Measurements from ENCODE around the gene CHI3L1.

The CHI3L1 gene

GRCh38 chr1:203167026-203167912 lies 19.2 kb downstream of the CHI3L1 start:
- no peak for DNase-seq

DNA sequence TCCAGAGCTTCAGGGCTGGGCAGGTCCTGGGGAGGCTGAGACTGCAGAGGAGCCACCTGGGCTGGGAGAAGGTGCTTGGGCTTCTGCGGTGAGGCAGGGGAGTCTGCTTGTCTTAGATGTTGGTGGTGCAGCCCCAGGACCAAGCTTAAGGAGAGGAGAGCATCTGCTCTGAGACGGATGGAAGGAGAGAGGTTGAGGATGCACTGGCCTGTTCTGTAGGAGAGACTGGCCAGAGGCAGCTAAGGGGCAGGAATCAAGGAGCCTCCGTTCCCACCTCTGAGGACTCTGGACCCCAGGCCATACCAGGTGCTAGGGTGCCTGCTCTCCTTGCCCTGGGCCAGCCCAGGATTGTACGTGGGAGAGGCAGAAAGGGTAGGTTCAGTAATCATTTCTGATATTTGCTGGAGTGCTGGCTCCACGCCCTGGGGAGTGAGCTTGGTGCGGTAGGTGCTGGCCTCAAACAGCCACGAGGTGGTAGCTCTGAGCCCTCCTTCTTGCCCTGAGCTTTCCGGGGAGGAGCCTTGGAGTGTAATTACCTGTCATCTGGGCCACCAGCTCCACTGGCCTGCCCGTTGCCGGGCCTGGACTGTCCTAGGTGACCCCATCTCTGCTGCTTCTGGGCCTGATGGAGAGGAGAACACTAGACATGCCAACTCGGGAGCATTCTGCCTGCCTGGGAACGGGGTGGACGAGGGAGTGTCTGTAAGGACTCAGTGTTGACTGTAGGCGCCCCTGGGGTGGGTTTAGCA lies 20.1 kb downstream of the CHI3L1 start:
- DNase-seq, result no peak

DNA sequence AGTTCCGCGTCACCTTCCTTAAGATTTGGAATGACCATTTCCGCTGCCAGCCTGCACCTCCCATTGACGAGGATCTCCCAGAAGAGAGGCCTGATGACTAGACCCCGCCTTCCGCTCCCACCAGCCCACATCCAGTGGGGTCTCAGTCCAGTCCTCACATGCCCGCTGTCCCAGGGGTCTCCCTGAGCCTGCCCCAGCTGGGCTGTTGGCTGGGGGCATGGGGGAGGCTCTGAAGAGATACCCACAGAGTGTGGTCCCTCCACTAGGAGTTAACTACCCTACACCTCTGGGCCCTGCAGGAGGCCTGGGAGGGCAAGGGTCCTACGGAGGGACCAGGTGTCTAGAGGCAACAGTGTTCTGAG lies 20.7 kb downstream of the CHI3L1 start:
- DNase-seq, result no peak

DNA sequence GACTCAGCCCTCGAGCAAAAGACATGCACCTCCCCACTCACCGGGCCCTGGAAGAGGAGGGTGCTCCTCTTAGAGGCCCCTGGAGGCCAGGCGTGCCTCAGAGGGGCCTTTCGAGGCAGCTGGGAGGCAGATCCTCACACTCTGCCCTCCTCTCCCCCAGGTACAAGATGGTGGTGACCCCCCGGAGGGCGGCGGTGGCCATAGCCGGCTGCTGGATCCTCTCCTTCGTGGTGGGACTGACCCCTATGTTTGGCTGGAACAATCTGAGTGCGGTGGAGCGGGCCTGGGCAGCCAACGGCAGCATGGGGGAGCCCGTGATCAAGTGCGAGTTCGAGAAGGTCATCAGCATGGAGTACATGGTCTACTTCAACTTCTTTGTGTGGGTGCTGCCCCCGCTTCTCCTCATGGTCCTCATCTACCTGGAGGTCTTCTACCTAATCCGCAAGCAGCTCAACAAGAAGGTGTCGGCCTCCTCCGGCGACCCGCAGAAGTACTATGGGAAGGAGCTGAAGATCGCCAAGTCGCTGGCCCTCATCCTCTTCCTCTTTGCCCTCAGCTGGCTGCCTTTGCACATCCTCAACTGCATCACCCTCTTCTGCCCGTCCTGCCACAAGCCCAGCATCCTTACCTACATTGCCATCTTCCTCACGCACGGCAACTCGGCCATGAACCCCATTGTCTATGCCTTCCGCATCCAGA lies 21.3 kb downstream of the CHI3L1 start:
- DNase-seq, result no peak

DNA sequence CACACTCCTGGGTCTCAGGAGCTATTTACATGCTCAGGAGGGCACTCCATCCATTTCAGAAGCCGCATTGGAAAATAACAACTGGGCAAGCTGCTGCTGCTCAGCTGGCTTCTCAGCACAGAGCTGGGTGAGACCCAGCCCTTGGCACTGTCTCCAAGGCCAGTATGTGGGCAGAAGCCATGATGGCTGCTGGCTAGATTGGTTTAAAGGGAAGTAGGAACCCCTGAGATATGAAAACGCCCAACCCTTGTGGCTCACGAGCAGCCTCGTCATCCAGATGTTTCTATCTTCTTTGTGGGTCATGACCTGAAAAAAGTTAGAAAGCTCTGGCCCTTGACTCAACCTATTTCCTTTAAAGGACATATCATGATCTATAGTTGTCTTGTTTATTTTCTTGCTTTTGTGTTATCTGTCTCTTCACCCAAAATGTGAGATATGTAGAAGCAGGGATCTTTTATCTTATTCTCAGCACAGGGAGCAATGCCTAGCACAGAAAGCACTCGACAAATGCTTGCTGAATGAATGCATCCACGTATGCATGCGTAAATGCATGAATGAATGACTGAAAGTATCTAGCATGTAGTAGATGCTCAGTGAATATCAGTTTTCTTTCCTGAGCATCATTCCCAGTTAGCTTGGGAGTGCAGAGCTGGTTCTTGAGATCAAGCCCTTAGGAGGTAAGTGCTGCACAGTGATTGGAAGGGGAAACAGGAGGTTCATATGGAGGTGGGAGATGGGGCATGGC lies 22.4 kb downstream of the CHI3L1 start:
- DNase-seq, result no peak

- DNase-seq, result no peak
Measured at GRCh38 chr1:203162403-203162802, 24.1 kb downstream of the CHI3L1 start.

GRCh38 chr1:203161703-203162102 lies 24.8 kb downstream of the CHI3L1 start:
- DNase-seq, result no peak

DNA sequence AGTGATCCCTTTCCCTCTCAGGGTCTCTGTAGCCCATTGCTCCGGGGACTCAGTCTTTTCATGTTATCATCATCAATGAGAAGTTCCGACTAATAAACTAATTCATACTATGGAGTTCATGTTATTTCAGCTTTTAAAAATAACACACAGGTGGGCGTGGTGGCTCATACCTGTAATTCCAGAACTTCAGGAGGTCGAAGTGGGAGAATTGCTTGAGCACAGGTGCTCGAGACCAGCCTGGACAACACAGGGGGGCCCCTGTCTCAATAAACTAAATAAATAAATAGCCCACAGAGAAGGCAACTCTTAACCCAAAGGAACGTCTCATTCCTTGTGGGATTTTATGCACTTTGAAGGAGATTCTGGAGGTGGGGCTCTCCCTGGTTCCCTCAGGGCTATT lies 25.3 kb downstream of the CHI3L1 start:
- DNase-seq, result no peak

GRCh38 chr1:203159844-203160243 lies 26.7 kb downstream of the CHI3L1 start:
- DNase-seq, result no peak

GRCh38 chr1:203158960-203159665 lies 27.4 kb downstream of the CHI3L1 start:
- no peak for DNase-seq

- no peak for DNase-seq
Measured at GRCh38 chr1:203158423-203158822, 28.1 kb downstream of the CHI3L1 start.

- DNase-seq, result no peak
Measured at GRCh38 chr1:203156280-203156679, 30.2 kb downstream of the CHI3L1 start.

DNA sequence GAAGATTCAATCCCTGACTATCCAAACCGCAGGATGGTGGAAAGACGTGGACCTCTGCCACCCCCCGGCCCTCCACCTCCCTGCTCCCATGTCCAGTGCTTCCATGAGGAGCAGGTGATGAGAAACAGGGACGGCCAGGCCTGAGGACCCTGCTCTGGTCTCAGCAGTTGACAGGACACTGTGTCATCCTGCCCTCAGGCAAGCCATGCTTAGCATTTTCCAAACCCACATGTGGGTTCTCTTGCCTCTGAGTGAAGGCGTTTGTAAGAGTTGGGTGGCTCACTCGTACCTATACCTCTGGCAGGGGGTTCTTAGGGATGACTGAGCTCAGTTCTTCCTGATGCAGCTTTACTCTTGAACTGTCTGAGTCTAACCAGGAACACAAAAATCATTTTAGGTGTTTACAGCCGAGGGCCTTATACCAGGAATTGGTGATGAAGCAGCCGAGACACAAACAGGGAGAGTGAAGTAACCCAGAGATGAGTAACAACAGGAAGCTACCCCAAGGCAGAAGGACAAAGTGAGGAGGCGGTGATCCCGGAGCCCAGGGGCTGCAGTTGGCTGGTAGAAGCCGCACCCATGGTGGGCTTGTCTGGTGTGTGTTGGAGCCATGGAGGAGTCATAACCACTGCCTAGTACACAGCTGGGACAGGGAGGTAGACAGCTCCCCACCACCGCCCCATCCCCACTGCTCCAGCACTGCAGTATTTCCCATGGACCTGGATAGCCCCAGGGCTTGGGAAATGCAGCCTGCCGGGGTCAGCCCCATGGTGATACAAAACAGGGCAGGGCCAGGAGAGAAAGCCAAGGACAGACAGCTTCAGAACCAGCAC lies 32.3 kb downstream of the CHI3L1 start:
- no peak for DNase-seq

DNA sequence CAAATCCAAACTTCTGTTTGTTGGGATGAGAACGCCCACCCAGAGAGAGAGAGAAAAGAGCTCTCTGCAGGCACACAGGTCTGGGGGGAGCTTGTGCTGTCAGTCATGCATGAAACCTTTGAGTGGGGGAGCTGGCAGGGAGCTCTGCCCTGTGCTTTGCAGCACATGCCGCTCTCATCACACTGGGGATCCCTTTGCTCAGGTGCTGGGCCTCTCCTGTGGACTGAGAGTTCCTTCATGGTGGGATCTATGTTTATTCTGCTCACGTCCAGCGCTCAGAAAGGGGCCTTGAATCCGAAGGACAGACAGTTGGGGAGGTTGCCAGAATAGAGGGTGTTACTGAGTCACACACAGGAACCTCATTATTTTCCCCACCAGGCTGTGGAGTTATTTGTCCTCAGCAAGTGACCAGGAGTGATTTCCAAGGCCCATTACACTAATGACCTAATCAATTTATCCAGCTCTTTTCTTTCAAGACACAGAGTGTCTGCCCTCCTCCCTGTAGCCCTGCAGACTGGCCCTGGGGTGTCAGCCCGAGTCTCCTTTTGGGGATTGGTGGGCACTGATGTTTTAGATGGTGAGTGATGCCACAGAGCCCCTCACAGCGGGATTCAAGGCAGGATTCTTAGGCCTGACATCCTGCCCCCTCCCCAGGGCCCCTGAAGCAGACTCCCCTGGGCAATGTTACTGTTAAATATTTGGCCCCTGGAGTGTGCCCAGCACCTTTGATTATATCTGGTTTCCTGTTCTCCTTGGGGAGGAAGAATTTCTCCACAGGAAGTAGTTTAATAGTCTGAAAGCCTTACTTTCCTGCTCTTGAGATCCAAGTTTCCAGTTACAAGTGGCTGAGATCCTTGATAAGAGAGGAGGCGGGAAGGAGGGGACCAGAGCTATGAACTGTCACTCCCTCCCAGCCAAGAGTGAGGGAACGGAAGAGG lies 33.2 kb downstream of the CHI3L1 start:
- DNase-seq, result no peak

GRCh38 chr1:203152158-203153034 lies 34.1 kb downstream of the CHI3L1 start:
- no peak for DNase-seq

DNA sequence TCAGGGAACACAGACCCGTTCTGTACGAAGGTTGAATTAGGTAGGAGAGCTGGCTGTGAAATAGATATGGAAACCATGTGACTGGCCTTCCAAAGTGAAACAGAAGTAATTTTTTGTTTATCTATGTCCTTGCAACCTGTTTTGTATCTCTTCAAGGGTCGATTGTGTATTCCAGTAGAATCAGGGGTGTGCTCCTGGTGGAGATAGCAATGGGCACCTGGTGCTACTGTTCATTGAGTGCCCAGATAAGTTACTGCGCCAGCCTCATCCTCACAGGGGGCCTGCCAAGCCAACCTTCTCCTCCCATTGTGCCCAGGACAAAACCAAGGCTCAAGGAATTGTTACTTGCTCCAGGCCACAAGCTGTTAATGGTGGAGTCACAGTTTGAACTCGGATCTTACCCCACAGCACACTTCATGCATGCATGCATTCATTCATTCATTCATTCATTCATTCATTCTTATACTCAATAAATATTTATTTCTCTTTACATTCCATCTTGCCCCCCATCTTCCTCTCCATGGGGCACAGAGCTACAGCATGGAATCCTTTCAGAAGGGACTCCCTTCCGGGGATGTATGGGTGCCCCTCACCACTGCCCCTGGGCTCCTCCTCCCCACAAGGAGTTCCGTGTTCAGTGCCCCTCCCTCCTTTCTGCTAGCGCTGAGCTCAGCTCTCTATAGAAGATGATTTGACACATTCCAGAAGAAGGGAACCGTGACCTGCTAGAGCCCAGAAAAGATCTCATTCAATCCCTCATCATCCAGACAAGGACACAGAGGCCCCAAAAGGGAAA lies 34.9 kb downstream of the CHI3L1 start:
- no peak for DNase-seq

DNA sequence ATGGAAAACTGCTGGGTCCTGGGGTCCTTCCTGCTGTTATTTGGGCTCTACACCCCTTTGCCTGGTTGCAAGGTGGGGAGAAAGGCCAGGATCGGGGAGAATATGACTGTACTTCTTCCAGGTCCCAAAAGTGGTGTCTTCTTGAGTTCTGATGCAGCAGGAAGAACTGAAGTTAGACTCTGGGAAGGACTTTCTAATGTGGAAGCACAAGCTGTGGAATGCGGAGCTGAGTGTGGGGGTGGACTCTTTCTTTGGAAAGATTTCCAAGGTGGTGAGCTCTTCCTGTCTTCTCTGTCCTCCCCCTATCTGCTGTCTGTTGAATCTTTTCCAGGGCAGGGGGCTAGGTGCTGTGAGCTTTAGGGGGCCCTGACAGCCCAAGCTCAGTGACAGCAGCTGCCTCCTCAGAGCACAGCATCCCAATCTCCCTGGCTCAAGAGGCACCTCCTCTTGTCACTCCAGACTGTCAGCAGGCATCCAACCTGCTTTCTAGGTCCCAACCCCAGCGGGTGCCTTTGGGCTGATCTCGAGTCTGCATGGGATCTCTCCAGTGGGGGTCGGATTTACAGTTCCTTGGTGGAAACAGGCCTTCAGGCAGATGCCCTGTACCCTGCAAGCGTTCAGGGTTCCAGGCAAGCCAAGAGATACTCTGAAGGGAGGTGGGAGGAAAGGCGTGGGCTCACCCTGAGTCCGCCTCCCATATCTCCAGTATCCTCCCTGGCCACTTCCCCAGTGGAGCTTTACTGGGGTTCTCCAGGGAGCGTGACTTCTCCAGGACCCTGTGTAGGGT lies 35.8 kb downstream of the CHI3L1 start:
- no peak for DNase-seq
